Stimulated activated CD4-positive, alpha-beta T cell treated with anti-CD3 and anti-CD28 coated beads, Interleukin-1b, Interleukin-23, amount 100 ng/mL, for 24 hours (primary cell): ENCODE data around the gene KRTAP10-4.
"Not testable (repeated sequence)": the region's sequence is repeated elsewhere in the genome, so short reads cannot be mapped to it uniquely, and the experiment has no call there.

Source experiments
- DNase-seq, 4 experiments: peaks; one replicate each; pipeline ENCODE4 v3.0.0-alpha.2; 2020; ENCODE audit warnings: low read depth in 4 of 4, low spot score in 1 of 4

KRTAP10-4 gene

DNA sequence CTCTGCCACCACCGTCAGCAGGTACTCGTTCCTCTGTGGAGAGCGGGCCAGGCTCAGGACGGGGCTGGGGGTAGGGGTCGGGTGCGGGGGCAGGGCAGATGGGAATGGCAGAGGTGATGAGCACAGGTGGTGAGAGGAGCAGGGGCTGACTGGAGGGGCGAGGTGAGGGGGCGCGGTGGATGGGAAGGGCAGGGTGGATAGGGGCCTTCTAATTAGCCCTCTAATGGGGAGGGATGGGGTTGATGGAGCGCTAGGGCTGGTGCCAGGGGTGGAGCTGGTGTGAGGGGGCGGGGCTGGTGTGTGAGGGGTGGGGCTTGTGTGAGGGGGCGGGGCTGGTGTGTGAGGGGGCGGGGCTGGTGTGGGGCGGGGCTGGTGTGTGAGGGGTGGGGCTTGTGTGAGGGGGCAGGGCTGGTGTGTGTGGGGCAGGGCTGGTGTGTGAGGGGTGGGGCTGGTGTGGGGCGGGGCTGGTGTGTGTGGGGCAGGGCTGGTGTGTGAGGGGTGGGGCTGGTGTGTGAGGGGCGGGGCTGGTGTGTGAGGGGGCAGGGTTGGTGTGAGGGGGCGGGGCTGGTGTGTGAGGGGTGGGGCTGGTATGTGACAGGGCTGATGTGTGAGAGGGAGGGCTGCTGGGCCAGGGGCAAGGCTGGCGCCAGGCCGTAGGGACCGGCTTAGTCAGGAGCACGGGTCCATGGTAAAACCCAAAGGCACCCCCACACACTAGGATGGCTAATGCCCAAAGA lies 39.5 kb upstream of the KRTAP10-4 start:
- no peak for DNase-seq

DNA sequence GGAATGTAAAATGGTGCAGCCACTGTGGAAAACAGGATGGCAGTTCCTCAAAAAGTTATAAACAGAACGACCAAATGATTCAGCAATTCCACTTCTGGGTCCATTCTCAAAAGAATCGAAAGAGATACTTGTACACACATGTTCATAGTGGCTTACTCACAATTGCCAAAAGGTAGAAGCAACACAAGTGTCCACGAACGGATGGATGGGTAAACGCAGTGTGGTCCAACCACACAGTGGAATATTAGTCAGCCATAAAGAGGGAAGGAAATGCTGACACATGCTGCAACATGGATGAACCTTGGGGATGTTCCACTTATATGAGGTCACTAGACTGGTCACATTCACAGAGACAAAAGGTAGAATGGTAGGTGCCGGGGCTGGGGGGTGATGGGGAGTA lies 38.8 kb upstream of the KRTAP10-4 start:
- no peak for DNase-seq

DNA sequence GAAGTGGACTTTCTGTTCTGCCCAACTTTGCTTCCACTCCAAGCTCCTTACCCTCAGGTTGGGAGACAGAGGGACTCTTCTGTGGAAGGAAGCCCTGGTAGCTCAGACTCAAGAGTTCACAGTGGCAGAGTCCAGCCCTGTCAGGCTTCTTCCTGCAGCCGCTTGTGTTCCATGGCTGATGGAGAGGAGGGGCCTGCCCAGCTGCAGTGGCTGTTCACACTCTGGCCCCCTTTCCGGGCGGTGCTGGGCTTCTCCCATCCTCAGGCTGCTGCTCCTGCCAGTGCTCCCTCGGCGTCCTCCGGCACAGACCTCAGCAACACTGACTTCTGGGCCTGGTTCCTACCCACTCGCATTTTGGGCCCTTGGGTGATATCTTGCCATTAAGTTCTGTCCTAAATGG lies 37.6 kb upstream of the KRTAP10-4 start:
- DNase-seq, result no peak

DNA sequence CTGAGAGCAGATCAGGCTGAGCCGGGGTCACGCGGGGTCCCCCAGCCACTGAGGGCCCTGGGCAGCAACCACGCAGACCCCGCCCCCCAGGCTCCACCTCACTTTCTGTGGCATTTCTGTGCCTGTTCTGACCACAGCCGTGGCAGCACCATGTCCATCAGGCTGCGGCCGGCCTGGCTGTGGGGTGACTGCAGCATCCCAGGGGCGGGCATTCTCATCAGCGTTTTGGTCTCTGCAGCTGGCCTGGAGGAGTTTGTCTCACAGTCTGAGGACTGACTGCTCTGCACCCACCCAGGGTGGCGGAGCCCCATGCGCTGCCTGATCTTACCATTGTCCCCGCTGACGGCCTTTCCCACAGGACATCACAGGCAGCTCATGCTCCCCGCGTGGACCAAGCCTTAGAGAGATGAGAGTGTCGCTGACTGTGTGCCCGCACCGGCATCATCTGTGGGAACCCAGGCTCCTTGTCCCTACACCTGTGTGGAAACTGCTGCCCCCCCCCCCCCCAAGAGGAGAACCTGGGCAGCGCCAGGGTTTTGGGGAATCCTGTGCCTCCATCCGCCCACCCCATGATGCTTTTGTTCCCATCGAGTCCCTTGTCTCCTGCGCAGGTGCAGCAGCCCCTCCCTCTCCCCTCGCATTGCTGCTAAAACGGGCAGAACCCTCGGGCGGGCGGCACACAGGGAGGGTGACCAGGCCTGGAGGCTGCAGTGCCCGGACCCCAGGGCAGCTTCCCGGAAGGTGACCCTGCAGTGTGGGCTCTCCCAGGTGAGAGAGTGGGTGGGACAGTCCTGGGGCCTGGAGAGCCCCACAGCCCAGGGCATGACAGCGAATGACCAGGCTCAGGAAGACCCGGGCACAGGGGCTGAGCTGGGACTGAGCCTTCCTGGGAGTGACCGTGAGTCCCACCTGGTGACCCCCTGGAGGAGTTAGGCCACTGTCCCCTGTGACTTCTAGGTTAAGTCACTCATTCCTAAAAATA lies 35.3 kb upstream of the KRTAP10-4 start:
- no peak for DNase-seq

DNA sequence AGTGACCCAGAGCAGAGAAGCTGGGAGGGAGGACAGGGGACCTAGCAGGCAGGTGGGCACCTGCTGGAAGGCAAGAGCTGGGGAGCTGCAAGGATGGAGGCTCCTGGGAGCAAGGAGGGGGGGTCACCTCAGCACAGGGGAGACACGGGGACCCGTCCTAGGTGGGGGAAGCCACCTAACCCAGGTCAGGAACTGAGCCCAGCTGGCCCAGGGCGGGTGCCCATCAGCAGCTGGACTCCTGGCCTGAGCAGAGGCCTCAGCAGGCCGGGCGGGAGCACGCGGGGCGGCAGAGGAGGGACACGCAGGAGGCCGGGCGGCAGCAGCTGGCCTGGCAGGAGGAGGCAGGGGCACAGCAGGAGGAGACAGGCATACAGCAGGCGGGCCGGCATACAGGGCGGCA lies 34.5 kb upstream of the KRTAP10-4 start:
- no peak for DNase-seq

GRCh38 chr21:44539991-44540666 lies 33.4 kb upstream of the KRTAP10-4 start, which contains the start of gene KRTAP10-1:
KRTAP10-1 (minus strand) TSS chr21:44540195; CDS start chr21:44540150, 45 bp downstream.
- DNase-seq, result no peak

GRCh38 chr21:44540741-44541288 lies 32.7 kb upstream of the KRTAP10-4 start:
- DNase-seq, result no peak

DNA sequence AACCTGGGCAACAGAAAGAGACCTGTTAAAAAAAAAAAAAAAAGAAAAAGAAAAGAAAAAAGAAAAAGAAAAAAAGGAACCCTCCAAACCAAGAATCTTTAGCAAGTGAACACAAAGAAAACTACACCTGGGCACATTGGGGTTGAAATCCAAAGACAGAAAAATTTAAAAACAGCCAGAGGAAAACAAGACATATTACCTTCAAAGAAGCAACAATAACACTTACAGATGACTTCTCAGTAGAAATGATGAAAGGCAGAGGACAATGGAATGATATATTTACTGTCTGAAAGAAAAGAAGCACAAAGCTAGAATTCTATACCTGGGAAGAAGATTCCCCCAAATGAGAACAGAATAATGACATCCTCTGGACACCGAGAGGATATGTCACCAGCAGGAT lies 30.8 kb upstream of the KRTAP10-4 start:
- DNase-seq, result no peak

DNA sequence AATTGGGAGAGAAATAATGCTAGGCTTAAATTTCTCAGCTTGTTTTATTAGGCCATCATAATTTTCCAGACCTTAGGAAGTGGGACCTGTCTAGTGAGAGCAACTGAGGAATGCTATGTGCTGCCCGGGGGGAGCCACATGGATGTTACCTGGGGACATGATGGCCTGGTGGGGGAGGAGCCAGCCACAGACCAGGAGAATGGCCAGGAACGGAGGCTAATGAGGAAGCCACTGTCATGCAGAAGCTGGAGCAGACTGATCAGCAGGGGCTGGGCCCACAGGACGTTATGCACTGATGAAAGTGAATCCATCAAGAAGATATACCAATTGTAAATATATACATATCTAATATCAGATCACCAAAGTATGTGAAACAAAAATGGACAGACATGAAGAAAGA lies 29.0 kb upstream of the KRTAP10-4 start:
- no peak for DNase-seq

DNA sequence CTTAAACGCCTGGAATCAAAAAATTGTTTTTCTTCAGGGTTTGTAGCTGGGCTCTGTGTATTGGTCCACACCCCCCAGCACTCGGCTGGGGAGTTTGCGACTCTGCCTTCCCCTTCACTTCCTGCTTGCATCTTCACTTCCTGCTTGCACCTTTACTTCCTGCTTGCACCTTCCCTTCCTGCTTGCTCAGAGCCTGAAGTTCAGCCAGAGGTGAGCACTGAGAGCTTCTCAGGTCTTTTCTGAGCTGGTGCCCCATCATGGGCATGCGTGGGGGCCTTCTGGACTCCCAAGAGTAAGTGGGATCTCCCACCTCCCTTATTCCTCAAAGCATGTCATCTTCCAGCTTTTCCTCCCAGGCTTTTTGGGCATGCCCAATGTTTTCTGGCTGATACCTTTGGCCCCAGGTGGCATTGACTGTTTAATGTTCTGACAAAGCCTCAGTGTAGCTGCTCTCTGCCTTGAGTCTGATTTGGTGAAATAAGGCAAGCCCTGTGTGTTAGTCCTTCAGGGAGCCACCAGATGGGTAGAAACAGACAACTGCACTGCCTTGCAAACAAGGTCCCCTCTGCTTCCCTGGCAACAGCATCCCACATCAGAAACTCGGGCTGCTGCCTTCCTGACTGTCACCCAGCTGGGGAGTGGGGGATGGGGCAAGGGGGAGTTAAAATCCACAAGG lies 25.7 kb upstream of the KRTAP10-4 start:
- peak in 2 of 4 experiments; percentile 9 to 10 for DNase-seq

DNA sequence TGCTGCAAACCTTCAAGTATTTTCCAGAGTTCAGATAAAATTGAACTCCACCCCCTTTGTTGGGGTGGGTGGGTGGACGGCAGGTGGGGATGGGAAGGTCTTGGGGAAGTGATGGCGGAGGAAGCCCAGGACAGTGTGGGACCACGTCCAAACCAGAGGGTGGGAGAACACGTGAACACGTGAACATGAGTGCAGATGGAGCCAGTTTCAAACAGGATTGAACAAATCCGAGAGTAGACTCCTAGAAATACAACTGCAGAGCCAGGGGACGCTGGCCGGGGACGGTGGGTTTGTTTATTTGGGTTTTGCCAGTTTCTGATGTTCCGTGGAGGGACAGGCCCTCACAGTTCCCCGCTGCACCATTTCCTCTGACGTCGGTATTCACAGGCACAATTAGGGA lies 25.1 kb upstream of the KRTAP10-4 start:
- no peak for DNase-seq

- no peak for DNase-seq
These were observed 24.6 kb upstream of the KRTAP10-4 start for GRCh38 chr21:44548922-44549321.

DNA sequence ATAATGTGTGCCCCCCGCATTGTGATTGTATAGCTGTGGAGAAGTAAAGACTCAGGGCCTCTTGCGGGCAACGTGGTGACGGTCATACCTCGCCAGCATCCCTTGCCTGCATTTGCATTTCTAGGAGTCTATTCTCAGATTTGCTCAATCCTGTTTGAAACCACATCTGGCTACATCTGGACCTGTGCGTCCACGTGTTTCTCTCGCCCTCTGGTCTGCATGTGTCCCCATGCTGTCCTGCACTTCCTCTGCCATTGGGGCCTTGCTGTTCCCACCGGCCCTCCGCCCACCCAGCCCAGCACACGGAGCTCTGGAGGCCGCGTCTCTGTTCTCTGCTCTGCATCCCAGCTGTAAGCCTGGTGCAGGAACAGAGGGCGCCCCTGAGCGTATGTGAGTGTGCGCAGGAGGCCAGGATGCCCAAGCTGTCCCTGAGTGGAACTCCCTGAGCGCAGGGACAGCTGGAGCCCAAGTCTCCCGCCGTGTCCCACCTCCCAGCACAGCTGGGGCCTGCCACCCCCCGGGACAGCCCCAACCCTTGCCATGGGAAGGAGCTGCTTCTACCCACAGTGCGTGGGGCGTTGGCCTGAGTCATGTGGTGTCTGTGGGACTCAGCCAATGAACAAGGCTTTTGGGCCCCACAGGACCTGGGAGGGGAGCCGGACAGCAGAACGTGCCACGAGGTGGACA lies 23.9 kb upstream of the KRTAP10-4 start:
- no peak for DNase-seq

DNA sequence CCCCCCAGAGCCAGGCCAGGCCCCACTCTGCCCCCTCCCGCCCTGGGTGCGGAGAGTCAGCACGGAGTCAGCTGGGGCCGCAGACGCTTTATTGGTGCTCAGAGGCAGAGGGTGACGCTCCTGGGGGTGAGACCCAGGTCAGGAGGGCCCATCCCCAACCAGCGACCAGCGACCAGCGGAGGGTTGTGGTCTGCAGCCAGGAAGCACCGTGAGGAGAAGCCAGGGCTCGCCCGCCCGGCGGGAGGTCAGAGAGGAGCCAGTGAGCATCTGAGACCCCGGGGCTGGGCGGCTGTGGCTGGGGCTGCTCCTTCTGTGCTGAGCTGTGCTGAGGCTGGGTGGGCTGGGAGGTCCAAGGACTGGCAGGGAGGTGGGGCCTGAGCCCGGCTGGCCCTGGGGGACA lies 23.2 kb upstream of the KRTAP10-4 start:
- not testable (repeated sequence) for DNase-seq

DNA sequence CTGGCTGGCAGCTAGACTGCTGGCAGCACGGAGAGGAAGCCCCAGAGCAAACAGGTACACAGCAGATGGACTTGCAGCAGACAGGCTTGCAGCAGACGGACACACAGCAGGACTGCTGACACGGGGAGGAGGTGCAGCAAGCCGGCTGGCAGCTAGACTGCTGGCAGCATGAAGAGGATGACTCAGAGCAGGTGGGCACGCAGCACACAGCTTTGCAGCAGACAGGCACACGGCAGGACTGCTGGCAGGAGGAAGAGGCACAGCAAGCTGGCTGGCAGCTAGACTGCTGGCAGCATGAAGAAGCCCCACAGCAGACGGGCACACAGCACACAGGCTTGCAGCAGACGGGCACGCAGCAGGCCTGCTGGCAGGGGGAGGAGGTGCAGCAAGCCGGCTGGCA lies 22.7 kb upstream of the KRTAP10-4 start:
- DNase-seq, result no peak

DNA sequence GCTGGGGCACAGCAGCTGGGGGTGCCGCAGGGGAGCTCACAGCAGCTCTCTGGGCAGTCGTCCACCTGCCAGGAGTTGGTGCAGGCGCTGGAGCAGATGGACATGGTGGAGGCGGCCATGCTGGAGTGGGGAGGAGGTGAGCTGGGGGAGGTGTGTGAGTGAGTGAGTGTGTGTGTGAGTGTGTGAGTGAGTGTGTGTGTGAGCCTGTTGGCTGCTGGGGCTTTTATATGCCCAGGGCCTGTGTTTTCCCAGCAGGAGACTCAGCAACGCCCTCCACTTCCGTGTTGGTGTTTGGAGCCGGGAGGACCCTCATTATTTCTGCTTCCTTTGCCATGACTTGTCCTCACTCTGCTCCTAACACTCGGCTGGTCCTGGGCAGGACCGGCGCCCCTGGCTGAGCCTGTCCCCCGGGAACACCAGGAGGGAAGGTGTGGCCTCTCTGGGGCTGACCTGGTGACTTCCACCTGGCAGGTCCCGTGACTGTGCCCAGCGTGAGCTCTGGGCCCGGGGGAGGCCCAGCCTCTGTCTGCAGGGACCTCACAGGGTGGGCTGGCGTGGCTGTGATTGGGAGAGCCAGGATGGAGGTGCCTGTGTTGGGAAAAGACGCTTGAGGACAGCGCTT lies 22.1 kb upstream of the KRTAP10-4 start, which contains the start of gene KRTAP10-2:
Gene KRTAP10-2 (minus strand): TSS at position 166 of the 622 bp plus-strand sequence. CDS start 47 bp downstream, at position 119.
- no peak for DNase-seq

DNA sequence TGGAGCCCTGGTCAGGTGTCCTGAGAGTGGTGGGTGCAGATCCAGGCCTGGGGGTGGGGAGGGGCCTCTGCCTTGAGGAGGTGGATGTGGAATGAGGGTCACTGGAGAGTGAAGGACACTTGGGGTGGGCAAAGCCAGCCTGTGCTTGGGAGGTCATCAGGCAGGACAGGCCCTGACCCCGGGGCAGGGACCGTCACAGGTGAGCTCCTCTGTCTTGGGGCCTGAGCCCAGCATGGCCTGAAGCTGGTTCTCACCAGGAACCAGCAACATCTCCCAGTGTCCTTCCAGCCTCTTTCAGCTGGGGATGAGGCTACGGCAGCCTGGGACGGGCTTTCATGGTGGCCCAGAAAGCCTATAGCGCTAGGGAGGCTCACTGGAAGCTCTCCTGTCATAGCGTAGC lies 21.4 kb upstream of the KRTAP10-4 start:
- no peak for DNase-seq

DNA sequence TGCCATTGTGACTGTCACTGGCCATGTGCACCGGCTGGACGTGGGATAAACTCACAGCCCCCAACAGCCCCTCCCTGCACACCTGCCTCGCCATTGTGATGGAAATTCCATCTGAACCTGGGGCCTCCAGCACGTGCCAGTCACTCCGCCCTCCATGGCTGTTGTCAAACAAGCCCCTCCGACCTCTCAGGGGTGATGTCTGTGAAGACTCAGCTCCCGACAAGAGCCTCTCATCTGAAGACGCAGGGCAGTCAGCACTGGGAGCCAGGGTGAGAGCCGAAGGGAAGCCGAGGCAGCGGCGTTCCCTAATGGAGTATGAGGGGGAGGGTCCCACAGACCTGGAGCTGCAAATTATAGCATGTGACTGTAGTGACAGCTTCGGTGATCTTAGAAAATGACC lies 20.8 kb upstream of the KRTAP10-4 start:
- no peak for DNase-seq

DNA sequence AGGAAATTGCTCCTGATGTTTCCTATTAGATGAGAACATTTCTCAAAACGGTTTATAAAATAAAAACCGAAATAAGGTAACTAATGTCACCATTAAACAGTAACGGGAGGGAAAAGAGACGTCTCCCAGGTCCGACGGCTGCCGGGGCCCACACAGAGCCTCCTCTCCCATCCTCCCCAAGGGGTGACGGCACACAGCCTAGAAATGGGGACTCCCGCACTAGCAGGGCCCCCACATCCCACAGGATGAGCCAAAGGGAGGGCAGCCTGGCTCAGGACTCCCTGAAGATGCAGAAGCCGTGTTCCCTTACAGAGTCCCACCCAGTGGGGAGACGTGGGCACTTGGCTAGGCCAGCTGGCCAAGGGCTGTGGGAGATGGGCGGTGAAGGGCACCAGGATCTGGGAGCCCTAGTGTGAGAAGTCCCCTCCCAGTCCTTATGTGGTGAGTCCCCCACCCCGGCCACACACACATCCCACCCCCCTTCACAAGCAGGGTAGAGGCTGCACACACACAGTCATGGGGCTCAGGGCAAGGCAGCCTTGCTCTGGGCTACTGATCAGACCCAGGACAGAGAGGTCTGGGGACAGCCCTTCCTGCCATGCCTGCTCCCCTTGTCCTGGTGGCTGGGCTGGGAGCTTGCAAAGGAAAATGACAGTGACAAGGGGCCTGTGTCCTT lies 18.2 kb upstream of the KRTAP10-4 start:
- DNase-seq, result no peak
